ENCODE results near the gene LRMDA. TPM values are rescaled to one million over a fixed set of nuclear protein-coding genes. Genes with fewer than 3 reads are reported as not detected.

LRMDA gene
- total and polyA plus RNA-seq, 2 donors (not counting 3 experiments of a cell fraction or from before 2014, with no cell fraction given) = 9.7 to 18.0 TPM

GRCh38 chr10:75649466-75649865 lies 218.0 kb downstream of the LRMDA start:
- Histone ChIP-seq H3K79me2 (ENCODE audit: control insufficient read depth, insufficient read depth, low read length) (no peaks in the 10 kb centered on the region), H3K27ac (ENCODE audit: insufficient read depth, low read depth, low read length) (no peak overlapping the region), H4K20me1 (replicated peaks; ENCODE audit: control insufficient read depth, extremely low read depth, insufficient read depth, low read length) (no peaks in the 10 kb centered on the region), H3K9me1 (replicated peaks; ENCODE audit: control insufficient read depth, extremely low read depth, insufficient read depth, low read length) (no peaks in the 10 kb centered on the region), H3K9ac (replicated peaks; ENCODE audit: extremely low read depth, insufficient read depth, low read length) (no peak overlapping the region), H3K9me3 (replicated peaks; ENCODE audit: control insufficient read depth, insufficient read depth, low read length) (no peaks in the 10 kb centered on the region), H3K4me2 (ENCODE audit: insufficient read depth, low read length) (no peak overlapping the region), H3K4me3 (replicated peaks in 1 of 3; ENCODE audit: insufficient read depth in 1 of 3, low read depth in 1 of 3, low read length in 3 of 3) (no peak overlapping the region), H3K27me3 (ENCODE audit: control insufficient read depth in 2 of 2, insufficient read depth in 2 of 2, low read length in 2 of 2) (no peaks in the 10 kb centered on the region), H3K4me1 (ENCODE audit: control insufficient read depth, extremely low read depth, insufficient read depth, low read length) (peaks cover 7% of the 10 kb centered on the region), H2AFZ (ENCODE audit: low read depth, low read length) (no peak overlapping the region), H3K36me3 (ENCODE audit: control insufficient read depth in 2 of 2, extremely low read depth in 1 of 2, insufficient read depth in 2 of 2, low read length in 2 of 2) (no peaks in the 10 kb centered on the region)
- CTCF ChIA-PET = no interaction called here
- intact Hi-C loops (cut with micrococcal nuclease) = no loop called here
- dilution Hi-C loops (cut with MboI; ENCODE audit: extremely low pct_ligation_motif_present, low sequenced_read_pairs) = no loop called here
- TF ChIP-seq POLR2AphosphoS5 (IDR thresholded peaks at IDR 0.05; ENCODE audit: insufficient read depth, low read depth, low read length) (no peak), JUN (IDR thresholded peaks at IDR 0.05; ENCODE audit: borderline replicate concordance, insufficient read depth, insufficient read length, low read depth) (no peak), CTCF (IDR thresholded peaks at IDR 0.05; ENCODE audit: extremely low read depth in 1 of 2, insufficient read depth in 1 of 2, low read depth in 1 of 2, low read length in 2 of 2) (no peak), EZH2 (IDR thresholded peaks at IDR 0.05; ENCODE audit: borderline replicate concordance, low read depth, low read length, severe bottlenecking) (no peak), GATA2 (IDR thresholded peaks at IDR 0.05; ENCODE audit: insufficient read depth, insufficient read length, low read depth, low read length) (no peak), POLR2A (IDR thresholded peaks at IDR 0.05; ENCODE audit: low read depth, low read length) (no peak), MAX (IDR thresholded peaks at IDR 0.05; ENCODE audit: insufficient read depth, insufficient read length) (no peak), MYC (IDR thresholded peaks at IDR 0.05; ENCODE audit: low read depth, low read length) (no peak), FOS (IDR thresholded peaks at IDR 0.05; ENCODE audit: borderline replicate concordance, insufficient read depth, low read length) (no peak)
- DNase-seq (ENCODE audit: low read depth, low spot score) = no peak
- BruUV-seq (replicated peaks) = no TSS peak
- POLR2A ChIA-PET = no interaction called here
- no peak for FAIRE-seq
